Measurements from ENCODE around the gene UBXN2A.

The UBXN2A gene, protein sequence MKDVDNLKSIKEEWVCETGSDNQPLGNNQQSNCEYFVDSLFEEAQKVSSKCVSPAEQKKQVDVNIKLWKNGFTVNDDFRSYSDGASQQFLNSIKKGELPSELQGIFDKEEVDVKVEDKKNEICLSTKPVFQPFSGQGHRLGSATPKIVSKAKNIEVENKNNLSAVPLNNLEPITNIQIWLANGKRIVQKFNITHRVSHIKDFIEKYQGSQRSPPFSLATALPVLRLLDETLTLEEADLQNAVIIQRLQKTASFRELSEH

GRCh38 chr2:23939987-23940717 is at the start of gene UBXN2A:
Gene UBXN2A (plus strand): TSS chr2:23940463. CDS start chr2:23958315, 17,852 bp downstream.
- peak; percentile 57 for DNase-seq (ENCODE audit: low read depth)

GRCh38 chr2:23900133-23900532 is 40.1 kb upstream of the UBXN2A start:
- no peak for DNase-seq (ENCODE audit: low read depth)

- DNase-seq (ENCODE audit: low read depth): no peak
These were observed 39.5 kb upstream of the UBXN2A start for GRCh38 chr2:23900541-23901322.

DNA sequence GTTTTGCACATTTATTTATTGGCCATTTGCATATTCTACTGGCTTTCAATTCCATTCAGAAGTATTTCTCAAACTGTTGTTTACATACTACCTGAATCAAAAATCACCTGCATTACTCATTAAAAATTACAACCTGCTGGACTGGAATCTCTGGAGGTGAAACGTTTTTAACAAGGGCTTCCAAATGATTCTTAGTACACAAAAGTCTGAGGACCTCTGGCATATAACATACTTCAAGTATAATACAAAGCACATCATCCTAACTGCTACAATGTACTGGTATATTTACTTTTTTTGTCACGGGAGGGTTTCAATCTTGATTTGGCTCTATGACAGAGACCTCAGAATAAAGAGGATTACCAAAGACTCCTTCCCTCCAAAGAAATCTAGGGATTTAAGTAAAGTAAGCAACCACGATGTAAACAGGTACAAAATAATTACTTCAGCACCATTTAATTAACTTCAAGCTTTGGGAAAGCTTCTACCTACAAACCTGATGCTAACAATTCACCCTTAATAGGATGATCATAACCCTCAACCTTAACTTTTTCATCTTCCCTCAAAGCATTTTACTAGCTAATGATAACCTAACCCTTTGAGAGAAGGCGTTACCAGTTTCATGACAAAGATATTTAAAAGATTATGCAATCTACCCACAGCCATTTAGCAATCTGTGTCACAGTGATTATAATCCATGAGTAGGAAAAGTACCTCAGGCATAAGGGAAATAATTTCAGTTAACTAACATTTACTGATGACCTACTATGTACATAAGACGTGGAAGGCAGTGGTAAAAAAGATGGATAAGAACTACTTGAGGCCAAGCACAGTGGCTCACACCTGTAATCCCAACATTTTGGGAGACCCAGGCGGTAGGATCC is 38.1 kb upstream of the UBXN2A start:
- no peak for DNase-seq (ENCODE audit: low read depth)

GRCh38 chr2:23903034-23903433 is 37.2 kb upstream of the UBXN2A start:
- DNase-seq (ENCODE audit: low read depth): no peak

GRCh38 chr2:23904215-23904614 is 36.0 kb upstream of the UBXN2A start:
- no peak for DNase-seq (ENCODE audit: low read depth)

GRCh38 chr2:23904692-23905091 is 35.6 kb upstream of the UBXN2A start:
- no peak for DNase-seq (ENCODE audit: low read depth)

GRCh38 chr2:23905155-23905554 is 35.1 kb upstream of the UBXN2A start:
- DNase-seq (ENCODE audit: low read depth): no peak

DNA sequence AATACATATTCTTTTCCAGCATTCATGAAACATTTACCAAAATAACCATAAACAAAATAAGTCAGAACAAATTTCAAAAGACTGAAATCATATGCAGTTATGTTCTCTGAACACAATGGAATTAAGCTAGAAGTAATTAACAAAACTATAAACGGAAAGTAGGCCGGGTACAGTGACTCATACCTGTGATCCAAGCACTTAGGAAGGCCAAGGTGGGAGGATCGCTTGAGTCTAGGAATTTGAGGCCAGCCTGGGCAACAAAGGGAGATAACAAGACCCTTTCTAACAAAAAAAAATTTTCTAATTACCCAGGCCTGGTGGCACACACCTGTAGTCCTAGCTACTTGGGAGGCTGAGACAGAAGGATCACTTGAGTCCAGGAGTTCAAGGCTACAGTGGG is 28.2 kb upstream of the UBXN2A start:
- no peak for DNase-seq (ENCODE audit: low read depth)

DNA sequence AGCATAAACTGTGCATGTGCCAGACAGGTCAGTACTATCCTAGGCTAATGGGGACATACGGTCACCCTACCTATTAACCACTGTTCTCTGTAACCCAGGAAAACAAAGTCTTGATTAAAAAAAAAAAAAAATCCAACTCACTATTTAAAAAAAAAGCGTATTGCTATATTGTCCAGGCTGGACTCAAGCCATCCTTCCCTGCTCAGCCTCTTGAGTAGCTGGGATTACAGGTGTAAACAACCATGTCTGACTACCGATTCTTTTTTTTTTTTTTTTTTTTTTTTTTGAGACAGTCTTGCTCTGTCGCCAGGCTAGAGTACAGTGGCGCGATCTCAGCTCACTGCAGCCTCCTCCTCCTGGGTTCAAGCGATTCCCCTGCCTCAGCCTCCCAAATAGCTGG is 24.9 kb upstream of the UBXN2A start:
- DNase-seq (ENCODE audit: low read depth): no peak

DNA sequence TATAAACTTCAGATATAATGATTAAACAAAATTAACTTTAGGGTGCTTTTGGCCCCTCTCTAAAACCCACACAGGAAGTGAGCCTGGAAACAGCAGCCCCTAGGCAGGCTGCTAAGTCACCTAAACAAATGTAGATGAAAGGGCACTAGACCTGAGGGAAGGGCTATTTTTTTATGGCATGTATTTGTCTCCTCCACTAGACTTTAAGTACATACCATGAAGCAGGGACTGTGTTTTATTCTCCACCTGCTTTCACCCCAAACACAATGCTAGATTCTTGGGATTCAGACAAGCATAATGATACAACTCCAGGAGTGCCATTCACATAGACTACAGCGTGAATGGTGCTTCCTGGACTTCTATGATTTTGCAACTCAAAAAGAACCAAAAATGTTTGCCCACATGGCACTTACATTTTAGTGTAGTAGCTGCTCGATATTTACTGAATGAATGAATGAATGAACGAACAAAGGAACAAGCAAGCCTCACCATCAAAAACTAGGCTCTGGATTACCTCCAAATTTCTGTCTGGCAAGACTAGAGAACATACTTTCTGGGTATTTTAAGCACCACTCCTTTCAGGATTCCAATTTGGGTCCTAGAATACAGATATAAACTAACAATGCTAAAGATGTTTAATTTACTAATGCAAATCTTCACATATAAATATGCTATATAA is 23.4 kb upstream of the UBXN2A start:
- DNase-seq (ENCODE audit: low read depth): no peak

DNA sequence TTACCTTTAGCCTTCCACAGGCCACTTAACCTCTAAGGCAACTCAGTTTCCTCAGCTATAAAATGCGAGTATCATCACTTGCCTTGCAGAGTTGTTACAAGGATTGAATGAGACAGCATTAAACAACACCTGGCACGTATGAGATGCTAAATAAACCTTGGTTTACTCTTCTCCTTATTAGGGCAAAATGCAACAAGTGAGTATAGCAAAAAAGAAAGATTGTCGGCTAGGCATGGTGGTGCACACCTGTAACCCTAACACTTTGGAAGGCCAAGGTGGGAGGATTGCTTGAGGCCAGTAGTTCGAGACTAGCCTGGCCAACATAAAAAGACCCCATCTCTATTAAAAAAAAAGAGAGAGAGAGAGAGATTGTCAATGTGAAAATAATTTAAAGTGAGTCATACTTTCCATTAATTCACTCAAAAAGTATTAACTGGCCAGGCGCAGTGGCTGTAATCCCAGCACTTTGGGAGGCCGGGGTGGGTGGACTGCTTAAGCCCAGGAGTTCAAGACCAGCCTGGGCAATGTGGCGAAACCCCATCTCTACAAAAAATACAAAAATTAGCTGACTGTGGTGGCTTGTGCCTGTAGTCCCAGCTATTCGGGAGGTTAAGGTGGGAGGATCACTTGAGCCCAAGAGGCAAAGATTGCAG is 21.3 kb upstream of the UBXN2A start:
- DNase-seq (ENCODE audit: low read depth): no peak

- no peak for DNase-seq (ENCODE audit: low read depth)
These were observed 15.5 kb upstream of the UBXN2A start for GRCh38 chr2:23924589-23925359.

DNA sequence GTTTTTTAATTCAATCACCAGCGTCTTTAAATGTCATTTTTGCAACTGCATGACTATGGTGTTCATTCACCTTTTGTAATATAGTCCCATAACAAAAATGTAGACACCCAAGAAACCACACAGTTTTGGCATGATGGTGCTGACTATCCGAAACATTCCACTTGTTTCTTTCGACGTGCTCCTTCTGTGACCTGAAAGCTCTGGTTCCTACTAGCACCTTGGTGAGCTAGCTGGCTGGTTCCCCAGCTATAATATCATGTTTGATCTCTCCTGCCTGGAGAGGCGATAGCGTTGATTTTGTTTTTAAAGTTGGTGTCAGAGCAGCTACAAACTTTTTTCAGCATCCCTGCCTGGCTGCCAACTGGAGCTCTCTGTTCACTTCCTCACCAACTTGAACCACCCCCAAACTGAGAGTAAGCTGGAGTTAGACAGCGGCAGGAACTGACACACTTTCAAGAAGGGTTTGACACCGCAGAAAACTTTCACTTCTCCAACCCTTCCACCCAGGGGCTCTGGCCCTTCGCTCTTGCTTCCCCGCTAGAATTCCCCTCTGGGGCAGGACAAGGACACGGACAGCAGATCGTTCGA is 14.5 kb upstream of the UBXN2A start:
- DNase-seq (ENCODE audit: low read depth): peak; percentile 37

DNA sequence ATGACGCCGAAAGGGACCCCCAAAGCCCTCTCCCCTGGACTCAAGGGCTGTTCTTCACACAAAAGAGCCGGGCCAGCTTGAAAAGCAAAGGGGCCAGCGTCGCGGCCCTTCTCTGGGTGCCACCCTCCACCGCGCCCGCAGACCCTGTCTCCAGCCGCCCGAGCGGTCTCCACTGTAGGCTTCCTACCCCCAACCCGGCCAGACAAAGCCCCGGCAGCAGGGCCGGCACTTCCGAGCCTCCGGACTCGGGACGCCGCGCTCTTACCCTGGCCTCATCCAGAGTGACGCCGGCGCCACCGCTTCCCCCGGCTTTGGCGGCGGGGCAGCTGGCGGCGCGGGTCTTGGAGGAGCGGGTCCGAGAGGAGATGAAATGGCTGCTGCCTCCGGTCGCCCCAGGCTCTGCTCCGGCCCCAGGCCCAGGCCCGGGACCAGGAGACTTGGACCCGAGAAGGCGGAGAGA is 13.9 kb upstream of the UBXN2A start:
- no peak for DNase-seq (ENCODE audit: low read depth)

DNA sequence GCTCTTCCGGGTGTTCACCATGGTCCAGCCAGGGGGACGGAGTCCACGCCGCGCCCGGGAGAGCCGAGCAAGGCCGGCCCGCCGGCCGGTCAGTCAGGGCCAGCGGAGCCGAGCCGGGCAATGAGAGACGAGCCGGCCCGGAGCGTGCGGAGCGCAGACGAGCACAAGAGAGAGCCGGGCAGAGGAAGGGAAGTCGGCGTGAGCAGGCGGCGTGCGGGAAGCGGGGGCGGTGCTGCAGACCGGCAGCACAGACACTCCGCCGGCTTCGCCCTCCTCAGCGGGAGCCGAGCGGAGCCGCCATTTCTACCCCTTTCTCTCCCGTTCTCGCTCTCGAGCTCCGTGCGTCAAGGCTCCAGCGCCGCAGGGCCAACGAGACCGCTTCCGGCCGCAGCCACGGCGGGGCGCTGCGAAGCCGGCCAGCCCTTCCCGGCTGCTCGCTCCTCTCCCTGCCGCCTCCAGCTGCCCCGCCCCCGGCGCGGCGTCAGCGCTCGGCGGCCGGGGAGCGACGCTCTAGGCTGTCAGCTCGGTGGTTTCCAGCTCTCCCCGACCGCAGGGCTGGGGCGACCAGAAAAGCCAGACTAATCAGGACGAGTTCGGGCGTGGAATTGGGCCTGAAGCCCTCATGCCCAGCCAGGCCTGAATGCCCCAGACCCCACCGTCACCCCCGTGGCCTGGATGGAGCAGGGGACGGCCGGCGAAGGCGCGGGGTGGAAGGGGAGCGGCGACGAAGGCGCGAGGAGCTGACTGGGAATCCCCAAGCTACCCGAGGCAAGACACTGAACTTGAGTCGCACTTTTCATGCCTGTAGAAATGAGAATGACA is 13.3 kb upstream of the UBXN2A start, which contains the start of gene ATAD2B:
ATAD2B (minus strand) TSS at position 374 of the 822 bp plus-strand sequence; CDS start at position 21, 353 bp downstream.
- DNase-seq (ENCODE audit: low read depth): peak; percentile 88

GRCh38 chr2:23934259-23934658 is 6.0 kb upstream of the UBXN2A start:
- DNase-seq (ENCODE audit: low read depth): no peak

Data from stimulated activated CD4-positive, alpha-beta T cell treated with anti-CD3 and anti-CD28 coated beads, Interleukin-2, amount 100 ng/mL, for 4 hours (primary cell).